ENCODE results near the gene COL18A1.

Gene COL18A1

GRCh38 chr21:45507888-45508508, 103.0 kb downstream of the COL18A1 start:
- DNase-seq (ENCODE audit: low spot score), result no peak

- no peak for DNase-seq (ENCODE audit: low spot score)
Observed at GRCh38 chr21:45508607-45509565, 103.9 kb downstream of the COL18A1 start.

GRCh38 chr21:45509566-45510465, 104.9 kb downstream of the COL18A1 start:
- DNase-seq (ENCODE audit: low spot score), result peak; percentile 66

- no peak for DNase-seq (ENCODE audit: low spot score)
Observed at GRCh38 chr21:45510466-45510955, 105.5 kb downstream of the COL18A1 start.

GRCh38 chr21:45511007-45511406, 106.0 kb downstream of the COL18A1 start:
- DNase-seq (ENCODE audit: low spot score), result no peak

GRCh38 chr21:45511661-45512431, 106.9 kb downstream of the COL18A1 start:
- no peak for DNase-seq (ENCODE audit: low spot score)

- DNase-seq (ENCODE audit: low spot score), result no peak
Observed at GRCh38 chr21:45512626-45513002, 107.6 kb downstream of the COL18A1 start.

- no peak for DNase-seq (ENCODE audit: low spot score)
Observed at GRCh38 chr21:45513003-45513717, 108.2 kb downstream of the COL18A1 start.

- DNase-seq (ENCODE audit: low spot score), result no peak
Observed at GRCh38 chr21:45513741-45514310, 108.9 kb downstream of the COL18A1 start.

GRCh38 chr21:45514311-45515021, 109.5 kb downstream of the COL18A1 start:
- no peak for DNase-seq (ENCODE audit: low spot score)

GRCh38 chr21:45515241-45516061, 110.5 kb downstream of the COL18A1 start:
- no peak for DNase-seq (ENCODE audit: low spot score)

GRCh38 chr21:45516071-45516670, 111.2 kb downstream of the COL18A1 start:
- DNase-seq (ENCODE audit: low spot score), result no peak

GRCh38 chr21:45516671-45517151, 111.7 kb downstream of the COL18A1 start:
- DNase-seq (ENCODE audit: low spot score), result no peak

GRCh38 chr21:45517249-45518065, 112.5 kb downstream of the COL18A1 start:
- DNase-seq (ENCODE audit: low spot score), result no peak

- DNase-seq (ENCODE audit: low spot score), result no peak
Observed at GRCh38 chr21:45518742-45519141, 113.8 kb downstream of the COL18A1 start.

GRCh38 chr21:45519182-45519581, 114.2 kb downstream of the COL18A1 start:
- DNase-seq (ENCODE audit: low spot score), result no peak

GRCh38 chr21:45521241-45521640, 116.3 kb downstream of the COL18A1 start:
- no peak for DNase-seq (ENCODE audit: low spot score)

Measured in iPS-NIHi11 (cell line).